Nephron (organoid): ENCODE data around the gene FNIP2.
A peak's percentile ranks its signal among the peaks of the same experiment; 100 is the strongest.

Experiments used
- H3K27ac Mint-ChIP-seq, 3 experiments: 2 replicates each; pipeline ENCODE4 v1.8.0; 2020; ENCODE audit warnings: mixed read lengths in 3 of 3, mild to moderate bottlenecking in 2 of 3, moderate library complexity in 1 of 3
- H3K27me3 Mint-ChIP-seq: 2 replicates; pipeline ENCODE4 v1.8.0; 2021; ENCODE audit warnings: low read depth, mild to moderate bottlenecking, moderate library complexity, mixed read lengths
- H3K36me3 Mint-ChIP-seq: 2 replicates; pipeline ENCODE4 v1.8.0; 2020; ENCODE audit warnings: low read depth, mixed read lengths
- H3K4me1 Mint-ChIP-seq: 2 replicates; pipeline ENCODE4 v1.8.0; 2020; ENCODE audit warnings: mixed read lengths
- H3K4me3 Mint-ChIP-seq, 3 experiments: 2 replicates each; pipeline ENCODE4 v1.8.0; 2020; ENCODE audit warnings: mild to moderate bottlenecking in 3 of 3, mixed read lengths in 3 of 3, moderate library complexity in 2 of 3
- H3K9me3 Mint-ChIP-seq: 2 replicates; pipeline ENCODE4 v1.8.0; 2020; ENCODE audit warnings: mixed read lengths
- CTCF ChIP-seq, 3 experiments: fragments of 200-600 bp; sonication (generic); IDR thresholded peaks; one replicate each; pipeline ENCODE4 v1.5.0; 2021; ENCODE audit warnings: antibody characterized with exemption in 3 of 3; ENCODE audit not compliant: unreplicated experiment in 3 of 3

FNIP2 gene

GRCh38 chr4:158775091-158775651 is 6.3 kb downstream of the FNIP2 start:
- no peaks in the 10 kb centered on the region for H3K36me3 Mint-ChIP-seq
- H3K9me3 Mint-ChIP-seq = no peaks in the 10 kb centered on the region
- TF ChIP-seq CTCF (IDR thresholded peaks at IDR 0.05; ENCODE audit: unreplicated experiment in 3 of 3) = no peak
- peak overlapping the region; percentile 66 to 93 (median 74) for H3K27ac Mint-ChIP-seq
- H3K4me1 Mint-ChIP-seq = peaks cover 55% of the 10 kb centered on the region
- H3K27me3 Mint-ChIP-seq = no peaks in the 10 kb centered on the region
- H3K4me3 Mint-ChIP-seq = peak overlapping the region in 1 of 3 experiments; percentile 18

GRCh38 chr4:158776106-158776505 is 7.3 kb downstream of the FNIP2 start:
- H3K9me3 Mint-ChIP-seq = no peaks in the 10 kb centered on the region
- H3K4me1 Mint-ChIP-seq = peaks cover 52% of the 10 kb centered on the region
- no peaks in the 10 kb centered on the region for H3K27me3 Mint-ChIP-seq
- H3K4me3 Mint-ChIP-seq = no peak overlapping the region
- no peaks in the 10 kb centered on the region for H3K36me3 Mint-ChIP-seq
- no peak for TF ChIP-seq CTCF (IDR thresholded peaks at IDR 0.05; ENCODE audit: unreplicated experiment in 3 of 3)
- H3K27ac Mint-ChIP-seq = no peak overlapping the region

GRCh38 chr4:158777423-158778155 is 8.8 kb downstream of the FNIP2 start:
- no peaks in the 10 kb centered on the region for H3K36me3 Mint-ChIP-seq
- H3K4me3 Mint-ChIP-seq = no peak overlapping the region
- no peaks in the 10 kb centered on the region for H3K9me3 Mint-ChIP-seq
- no peak for TF ChIP-seq CTCF (IDR thresholded peaks at IDR 0.05; ENCODE audit: unreplicated experiment in 3 of 3)
- H3K27me3 Mint-ChIP-seq = no peaks in the 10 kb centered on the region
- peaks cover 49% of the 10 kb centered on the region for H3K4me1 Mint-ChIP-seq
- H3K27ac Mint-ChIP-seq = peak overlapping the region; percentile 5 to 86 (median 71)

GRCh38 chr4:158778156-158778711 is 9.4 kb downstream of the FNIP2 start:
- H3K4me1 Mint-ChIP-seq = peaks cover 54% of the 10 kb centered on the region
- H3K27ac Mint-ChIP-seq = peak overlapping the region; percentile 5 to 86 (median 71)
- TF ChIP-seq CTCF (IDR thresholded peaks at IDR 0.05; ENCODE audit: unreplicated experiment in 3 of 3) = no peak
- peak overlapping the region in 1 of 3 experiments; percentile 11 for H3K4me3 Mint-ChIP-seq
- H3K36me3 Mint-ChIP-seq = no peaks in the 10 kb centered on the region
- no peaks in the 10 kb centered on the region for H3K27me3 Mint-ChIP-seq
- H3K9me3 Mint-ChIP-seq = no peaks in the 10 kb centered on the region

GRCh38 chr4:158778712-158779111 is 9.9 kb downstream of the FNIP2 start:
- Mint-ChIP-seq H3K4me1 (peaks cover 58% of the 10 kb centered on the region), H3K36me3 (no peaks in the 10 kb centered on the region)
- TF ChIP-seq CTCF (IDR thresholded peaks at IDR 0.05; ENCODE audit: unreplicated experiment in 3 of 3) = no peak

More at GRCh38 chr4:158778712-158779111, 9.9 kb downstream of the FNIP2 start:
- no peak overlapping the region for H3K4me3 Mint-ChIP-seq
- peak overlapping the region in 2 of 3 experiments; percentile 24 to 44 for H3K27ac Mint-ChIP-seq
- no peaks in the 10 kb centered on the region for H3K9me3 Mint-ChIP-seq
- no peaks in the 10 kb centered on the region for H3K27me3 Mint-ChIP-seq
